Skin epidermis (tissue), 12 donors: ENCODE results near the gene HAO2.
"Not testable (repeated sequence)": the region's sequence is repeated elsewhere in the genome, so short reads cannot be mapped to it uniquely, and the experiment has no call there.

ENCODE experiments used
- H3K27ac ChIP-seq, 21 experiments: fragments of 200-600 bp; sonication (generic) in 11 of 21; one replicate each; pipeline ENCODE4 v1.5.0; 2020; ENCODE audit warnings: mild to moderate bottlenecking in 3 of 21, inconsistent platforms in 2 of 21, moderate library complexity in 2 of 21
- H3K4me3 ChIP-seq, 7 experiments: fragments of 200-600 bp; sonication (generic) in 2 of 7; one replicate each; pipeline ENCODE4 v1.5.0; 2020; ENCODE audit warnings: inconsistent platforms in 2 of 7, mild to moderate bottlenecking in 2 of 7, moderate library complexity in 1 of 7

The HAO2 gene

GRCh38 chr1:119374208-119374874 is 5.8 kb downstream of the HAO2 start:
- H3K27ac ChIP-seq, result peak overlapping the region in 1 of 21 experiments; percentile 3
- no peak overlapping the region for H3K4me3 ChIP-seq

DNA sequence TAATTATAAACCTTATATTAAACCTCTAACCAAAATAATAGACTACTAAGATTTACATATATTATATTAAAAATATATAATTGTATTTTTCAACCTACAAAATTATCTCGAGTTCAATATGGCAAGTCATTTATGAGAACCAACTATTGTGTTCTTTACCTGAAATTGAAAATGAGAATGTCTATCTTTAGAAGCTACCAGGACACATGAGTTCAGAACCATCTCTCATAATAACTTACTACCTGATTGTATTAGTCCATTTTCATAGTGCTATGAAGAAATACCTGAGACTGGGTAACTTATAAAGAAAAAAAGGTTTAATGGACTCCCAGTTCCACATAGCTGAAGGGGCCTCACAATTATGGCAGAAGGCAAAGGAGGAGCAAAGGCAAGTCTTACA is 6.8 kb downstream of the HAO2 start:
- Histone ChIP-seq H3K4me3 (no peak overlapping the region), H3K27ac (no peak overlapping the region)

GRCh38 chr1:119376594-119376993 is 8.0 kb downstream of the HAO2 start:
- Histone ChIP-seq H3K4me3 (no peak overlapping the region), H3K27ac (no peak overlapping the region)

GRCh38 chr1:119377594-119377993 is 9.0 kb downstream of the HAO2 start:
- H3K27ac ChIP-seq, H3K4me3 ChIP-seq: not testable (repeated sequence)

DNA sequence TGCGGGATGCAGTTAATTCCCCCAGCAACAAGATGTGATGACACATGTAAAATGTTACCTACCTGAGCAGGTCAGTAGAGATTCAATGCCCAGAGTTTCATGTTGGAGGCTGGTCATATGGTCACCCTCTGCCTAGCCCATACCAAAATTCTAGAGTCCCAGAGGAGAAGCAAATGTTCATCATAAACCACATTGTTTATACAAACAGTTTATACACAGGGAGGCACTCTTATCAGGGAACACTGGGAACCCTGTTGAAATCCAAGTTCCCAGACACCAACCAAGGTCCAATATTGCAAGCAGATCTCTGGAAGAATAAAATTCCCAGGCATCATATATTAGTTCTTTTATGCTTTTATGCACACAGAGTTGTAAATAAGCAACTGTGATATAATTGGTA is 10.5 kb downstream of the HAO2 start:
- no peak overlapping the region for H3K4me3 ChIP-seq
- H3K27ac ChIP-seq, result no peak overlapping the region

- Histone ChIP-seq H3K4me3 (no peak overlapping the region), H3K27ac (no peak overlapping the region)
Measured at GRCh38 chr1:119380304-119380703, 11.7 kb downstream of the HAO2 start.

DNA sequence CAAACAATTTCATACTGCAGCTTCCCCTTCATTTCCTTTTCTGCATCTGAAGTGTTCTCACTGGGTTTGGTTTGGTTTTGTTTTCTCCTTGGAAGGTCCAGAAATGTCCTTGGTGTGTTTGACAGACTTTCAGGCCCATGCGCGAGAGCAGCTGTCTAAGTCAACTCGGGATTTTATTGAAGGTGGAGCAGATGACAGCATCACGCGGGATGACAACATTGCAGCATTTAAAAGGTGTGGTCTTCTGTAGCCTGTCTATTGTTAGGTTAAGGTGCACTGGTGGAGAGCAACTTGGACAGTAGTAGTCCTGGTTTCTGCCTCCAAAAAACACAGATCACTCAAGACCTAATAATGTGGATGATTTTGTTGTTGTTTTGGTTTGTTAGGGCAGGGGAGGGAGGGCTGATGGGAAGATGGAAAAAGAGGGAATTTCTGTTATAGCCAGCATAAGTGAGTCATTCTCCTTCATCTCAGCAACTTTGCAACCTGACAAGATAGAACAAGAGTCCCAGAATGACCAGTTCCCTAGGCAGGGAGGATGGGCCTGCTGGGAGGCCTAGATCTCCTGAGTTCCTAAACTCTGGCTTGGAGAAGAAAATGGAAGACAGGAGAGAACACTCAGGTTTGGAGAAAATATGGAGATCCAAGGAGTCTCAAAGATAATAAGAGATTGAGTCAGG is 12.5 kb downstream of the HAO2 start:
- Histone ChIP-seq H3K27ac (no peak overlapping the region), H3K4me3 (no peak overlapping the region)

DNA sequence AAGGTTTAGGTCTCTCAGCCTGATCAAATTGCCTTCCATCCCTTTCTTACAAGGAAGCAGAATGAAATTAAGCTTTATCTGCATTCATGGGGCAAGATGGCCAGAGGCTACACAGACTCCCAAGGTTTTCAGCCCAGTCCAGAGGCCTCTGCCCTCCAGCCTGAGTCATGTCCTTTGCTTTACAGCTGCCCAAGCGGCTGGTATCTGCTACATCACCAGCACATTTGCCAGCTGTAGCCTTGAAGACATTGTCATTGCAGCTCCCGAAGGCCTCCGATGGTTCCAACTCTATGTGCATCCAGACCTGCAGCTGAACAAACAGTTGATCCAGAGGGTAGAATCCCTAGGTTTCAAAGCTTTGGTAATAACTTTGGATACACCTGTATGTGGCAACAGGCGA is 16.0 kb downstream of the HAO2 start:
- H3K27ac ChIP-seq, result no peak overlapping the region
- H3K4me3 ChIP-seq, result no peak overlapping the region

DNA sequence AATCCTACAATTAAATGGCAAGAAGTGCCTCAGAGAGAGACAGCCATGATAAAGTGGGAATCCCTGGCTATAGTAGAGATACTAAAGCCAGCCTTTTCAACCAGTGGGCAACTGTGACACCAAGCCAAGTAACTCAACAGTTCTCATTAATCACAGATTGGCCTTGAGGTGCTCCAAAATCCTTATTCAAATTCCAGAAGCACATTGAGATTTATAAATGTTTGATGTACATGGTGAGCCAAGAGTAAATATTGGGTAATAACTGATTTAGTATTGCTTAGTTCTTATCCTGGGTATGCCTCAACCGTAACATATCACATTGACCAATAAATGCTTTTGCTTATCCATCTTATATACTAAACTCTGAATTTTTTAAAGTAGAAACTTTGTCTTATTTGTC is 17.1 kb downstream of the HAO2 start:
- no peak overlapping the region for H3K4me3 ChIP-seq
- no peak overlapping the region for H3K27ac ChIP-seq

GRCh38 chr1:119387858-119388257 is 19.3 kb downstream of the HAO2 start:
- H3K4me3 ChIP-seq, result no peak overlapping the region
- H3K27ac ChIP-seq, result no peak overlapping the region

DNA sequence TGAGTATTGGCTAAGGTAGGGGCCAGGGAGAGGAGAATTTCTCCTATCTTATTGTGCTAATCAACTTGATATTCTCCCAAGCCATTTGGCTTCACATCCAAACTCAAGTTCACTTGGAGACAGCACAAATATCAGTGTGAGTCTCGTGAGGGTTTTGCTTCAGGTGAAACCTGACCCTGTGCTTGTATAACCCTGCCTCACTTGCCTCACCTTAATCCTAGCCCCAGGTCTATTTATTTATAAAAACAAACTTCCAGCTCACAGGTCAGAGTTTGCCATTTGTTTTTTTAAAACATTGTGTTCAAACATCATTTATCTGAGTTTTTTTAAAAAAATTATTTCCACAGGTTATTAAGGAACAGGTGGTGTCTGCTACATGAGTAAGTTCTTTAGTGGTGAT is 19.9 kb downstream of the HAO2 start:
- H3K27ac ChIP-seq, result no peak overlapping the region

GRCh38 chr1:119390526-119390925 is 21.9 kb downstream of the HAO2 start:
- H3K27ac ChIP-seq, result no peak overlapping the region
- no peak overlapping the region for H3K4me3 ChIP-seq

More for the DNA sequence above, 19.9 kb downstream of the HAO2 start:
- H3K4me3 ChIP-seq, result no peak overlapping the region

DNA sequence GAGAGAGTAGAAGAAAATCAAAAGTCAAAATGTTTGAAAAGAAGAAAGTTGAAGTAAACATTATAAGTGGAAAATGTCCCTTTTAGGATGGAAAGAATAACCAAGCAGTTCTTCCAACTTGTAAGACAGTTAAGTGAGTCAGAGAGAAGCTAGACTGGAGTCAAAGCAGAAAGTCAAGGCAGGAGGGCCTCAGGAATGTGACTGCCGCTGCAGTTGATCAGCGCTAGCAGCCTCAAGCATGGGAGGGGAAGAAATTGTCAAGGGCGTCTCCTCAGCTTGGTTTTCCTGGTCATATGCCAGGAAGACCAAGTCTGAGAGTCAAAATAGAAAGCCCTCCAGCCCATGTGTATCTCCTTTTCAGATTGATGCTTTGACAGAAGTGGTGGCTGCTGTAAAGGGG is 23.2 kb downstream of the HAO2 start:
- H3K4me3 ChIP-seq, result no peak overlapping the region
- H3K27ac ChIP-seq, result no peak overlapping the region

DNA sequence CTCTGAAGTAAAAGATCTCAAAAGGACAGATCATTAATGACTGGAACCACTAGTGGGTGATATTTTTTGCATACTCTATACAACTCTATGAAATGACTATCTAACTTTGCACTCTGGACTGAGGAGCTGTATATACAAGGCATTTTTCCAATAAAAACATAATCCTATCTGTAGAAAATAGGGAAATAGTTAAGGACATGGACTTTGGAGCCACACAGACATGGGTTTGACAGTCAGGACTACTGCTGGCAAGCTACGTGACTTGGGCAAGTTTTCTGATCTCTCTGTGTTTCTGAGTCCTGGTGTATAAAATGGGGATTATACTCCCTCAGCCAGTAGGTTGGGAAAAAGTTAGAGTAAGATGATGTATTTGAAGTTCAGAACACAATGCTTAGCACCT is 25.5 kb downstream of the HAO2 start:
- Histone ChIP-seq H3K4me3 (no peak overlapping the region), H3K27ac (no peak overlapping the region)

DNA sequence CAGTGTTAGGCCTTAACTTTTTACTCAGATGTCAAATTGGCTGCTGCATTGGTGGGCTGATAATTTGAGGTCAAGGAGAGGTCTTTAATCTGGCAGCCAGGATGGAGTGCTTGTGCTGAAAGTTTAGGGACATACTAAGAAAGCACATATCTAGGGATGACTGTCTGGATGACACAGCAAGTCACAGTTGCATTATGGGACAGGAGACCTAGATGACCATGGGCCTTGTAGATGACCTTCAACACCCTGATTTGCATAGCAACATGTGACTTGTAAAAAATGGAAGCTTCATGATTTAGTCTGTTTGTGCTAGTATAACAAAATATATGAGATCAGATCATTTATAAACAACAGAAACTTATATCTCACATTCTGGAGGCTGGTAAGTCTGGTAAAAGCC is 28.4 kb downstream of the HAO2 start:
- Histone ChIP-seq H3K4me3 (no peak overlapping the region), H3K27ac (no peak overlapping the region)

GRCh38 chr1:119397986-119398385 is 29.4 kb downstream of the HAO2 start:
- Histone ChIP-seq H3K4me3 (no peak overlapping the region), H3K27ac (no peak overlapping the region)

DNA sequence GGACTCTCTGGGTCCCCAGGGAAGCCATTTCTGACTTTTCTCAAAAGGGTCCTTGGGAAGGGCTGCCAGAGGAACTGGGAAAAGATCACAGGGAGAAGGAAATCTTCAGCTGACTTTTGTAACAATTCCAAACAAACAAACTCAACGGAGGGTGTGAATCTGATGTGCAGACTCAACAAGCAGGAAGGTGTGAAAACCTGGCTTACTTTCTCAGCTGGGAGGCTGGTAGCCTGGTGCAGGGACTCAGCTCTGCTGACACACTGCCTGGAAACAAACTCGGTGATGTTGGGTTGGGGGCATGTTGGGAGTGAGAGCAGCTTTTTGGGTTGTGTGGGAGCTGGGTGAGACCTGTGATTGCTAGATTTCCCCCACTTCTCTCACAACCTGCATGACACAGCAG is 36.2 kb downstream of the HAO2 start:
- Histone ChIP-seq H3K27ac (no peak overlapping the region), H3K4me3 (no peak overlapping the region)

- H3K27ac ChIP-seq, result no peak overlapping the region
- H3K4me3 ChIP-seq, result no peak overlapping the region
Measured at GRCh38 chr1:119409731-119410130, 41.1 kb downstream of the HAO2 start.

DNA sequence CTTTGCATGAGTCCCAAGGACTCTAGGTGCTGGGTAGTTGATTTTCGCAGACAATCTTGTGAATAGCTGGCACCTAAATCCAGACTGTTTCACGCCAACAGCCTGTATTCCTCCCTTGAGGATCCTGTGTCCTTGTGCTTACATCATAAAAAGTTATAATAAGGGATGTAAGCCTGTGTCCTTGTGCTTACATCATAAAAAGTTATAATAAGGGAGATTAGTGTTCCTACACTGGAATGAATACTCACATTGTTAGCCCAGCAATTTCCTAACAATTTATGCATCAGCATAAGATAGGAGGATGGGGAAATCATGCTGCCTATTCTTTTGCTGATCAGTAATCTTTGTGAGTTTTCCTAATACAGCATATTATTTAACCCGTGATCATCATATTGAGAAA is 42.4 kb downstream of the HAO2 start:
- no peak overlapping the region for H3K27ac ChIP-seq
- no peak overlapping the region for H3K4me3 ChIP-seq

DNA sequence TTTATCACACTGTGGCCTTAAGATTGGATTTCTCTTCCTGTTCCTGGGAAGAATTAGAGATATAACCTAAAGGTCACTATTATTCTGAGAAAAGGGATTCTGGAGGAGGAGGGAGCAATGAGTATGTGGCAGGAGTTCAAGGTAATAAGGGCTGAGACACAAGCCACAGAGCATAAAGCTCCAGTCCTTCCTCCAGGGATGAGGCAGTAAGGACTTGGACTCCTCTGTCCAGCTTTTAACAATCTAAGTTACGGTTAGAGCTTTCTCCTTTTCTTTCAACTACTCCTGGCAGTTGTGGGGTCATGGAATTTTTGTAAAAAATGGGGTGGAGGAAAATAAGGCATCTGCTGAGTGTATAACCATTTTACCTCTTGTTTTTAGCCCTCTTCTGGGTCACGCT is 46.4 kb downstream of the HAO2 start, which contains the start of gene HSD3B2:
TSS of gene HSD3B2 (plus strand) at position 201 of the 400 bp plus-strand sequence. CDS start 270 bp downstream, outside the sequence.
- no peak within 1 kb of the TSS for H3K4me3 ChIP-seq
- H3K27ac ChIP-seq, result no peak within 1 kb of the TSS

DNA sequence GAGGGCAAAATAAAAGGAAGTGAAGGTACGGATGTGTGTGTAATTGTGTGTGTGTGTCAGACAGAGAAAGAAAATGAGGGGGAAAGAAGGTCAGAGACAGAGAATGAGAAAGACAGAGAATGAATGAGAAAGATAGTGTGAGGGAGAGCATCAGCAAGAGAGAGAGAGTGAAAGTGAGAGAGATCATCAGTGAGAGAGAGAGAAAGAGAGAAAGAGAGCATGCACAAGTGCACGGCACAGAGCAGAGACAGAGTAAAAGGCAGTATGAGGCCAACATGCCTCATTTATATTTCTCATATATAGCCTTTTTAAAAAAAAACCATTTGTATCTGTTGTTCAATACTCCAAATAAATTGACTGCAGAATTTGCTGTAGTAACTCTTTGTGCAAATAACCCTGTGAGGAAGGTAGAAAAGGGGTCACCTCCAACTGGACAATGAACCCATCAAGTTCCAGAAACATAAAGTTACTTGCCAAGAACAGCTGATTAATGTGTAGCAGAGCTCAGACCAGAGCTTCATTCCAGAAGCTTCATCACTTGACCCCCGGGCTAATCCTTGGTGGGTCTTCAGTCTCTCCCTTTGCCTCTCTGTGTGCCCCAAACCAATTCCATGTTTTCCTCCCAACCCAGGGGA is 47.5 kb downstream of the HAO2 start:
- no peak overlapping the region for H3K4me3 ChIP-seq
- no peak overlapping the region for H3K27ac ChIP-seq
